ENCODE results near the gene CYBC1. TPM values are rescaled to one million over a fixed set of nuclear protein-coding genes. Genes with fewer than 3 reads are reported as not detected.
A peak's percentile ranks its signal among the peaks of the same experiment; 100 is the strongest.

CYBC1 gene
- 31.3 and 33.8 TPM in 2 replicates for total RNA-seq

GRCh38 chr17:82450357-82451106, at the start of gene CYBC1:
TSS of gene CYBC1 (minus strand) at chr17:82450752. CDS start at chr17:82449254, 1,498 bp downstream.
- no peak for TF ChIP-seq CTCF (IDR thresholded peaks at IDR 0.05; ENCODE audit: insufficient read depth, low read length, severe bottlenecking)
- peak; percentile 71 for DNase-seq (ENCODE audit: low read depth)
- no peak for FAIRE-seq

GRCh38 chr17:82497483-82498405, 47.2 kb upstream of the CYBC1 start:
- peak; percentile 39 for DNase-seq (ENCODE audit: low read depth)
- FAIRE-seq: no peak

More at GRCh38 chr17:82450357-82451106, at the start of gene CYBC1:
- Histone ChIP-seq H3K27me3 (ENCODE audit: control insufficient read depth, insufficient read depth, low read length) (no peaks in the 10 kb centered on the region), H3K4me3 (ENCODE audit: low read depth, low read length) (peak within 1 kb of the TSS; percentile 86), H3K36me3 (ENCODE audit: control insufficient read depth, insufficient read depth, low read length) (peaks cover 2% of the 10 kb centered on the region)

GRCh38 chr17:82496529-82497434, 46.2 kb upstream of the CYBC1 start:
- DNase-seq (ENCODE audit: low read depth): peak; percentile 78
- no peak for TF ChIP-seq CTCF (IDR thresholded peaks at IDR 0.05; ENCODE audit: insufficient read depth, low read length, severe bottlenecking)
- no peak for FAIRE-seq

More at GRCh38 chr17:82497483-82498405, 47.2 kb upstream of the CYBC1 start:
- no peak for TF ChIP-seq CTCF (IDR thresholded peaks at IDR 0.05; ENCODE audit: insufficient read depth, low read length, severe bottlenecking)
- Histone ChIP-seq H3K36me3 (ENCODE audit: control insufficient read depth, insufficient read depth, low read length) (no peaks in the 10 kb centered on the region), H3K4me3 (ENCODE audit: low read depth, low read length) (peak overlapping the region; percentile 41), H3K27me3 (ENCODE audit: control insufficient read depth, insufficient read depth, low read length) (no peaks in the 10 kb centered on the region)

GRCh38 chr17:82495844-82496528, 45.4 kb upstream of the CYBC1 start:
- FAIRE-seq (no peak), DNase-seq (ENCODE audit: low read depth) (peak; percentile 92)
- Histone ChIP-seq H3K36me3 (ENCODE audit: control insufficient read depth, insufficient read depth, low read length) (no peaks in the 10 kb centered on the region), H3K4me3 (ENCODE audit: low read depth, low read length) (no peak overlapping the region), H3K27me3 (ENCODE audit: control insufficient read depth, insufficient read depth, low read length) (no peaks in the 10 kb centered on the region)
- TF ChIP-seq CTCF (IDR thresholded peaks at IDR 0.05; ENCODE audit: insufficient read depth, low read length, severe bottlenecking): no peak

More at GRCh38 chr17:82496529-82497434, 46.2 kb upstream of the CYBC1 start:
- peak overlapping the region; percentile 41 for H3K4me3 ChIP-seq (ENCODE audit: low read depth, low read length)
- no peaks in the 10 kb centered on the region for H3K27me3 ChIP-seq (ENCODE audit: control insufficient read depth, insufficient read depth, low read length)
- no peaks in the 10 kb centered on the region for H3K36me3 ChIP-seq (ENCODE audit: control insufficient read depth, insufficient read depth, low read length)

Data from bronchial epithelial cell (primary cell).